HG03175 (cell line): ENCODE data around the gene GRIK1.
"Not testable (repeated sequence)": the region's sequence is repeated elsewhere in the genome, so short reads cannot be mapped to it uniquely, and the experiment has no call there.

Experiments
- ATAC-seq: cut with Tn5 transposase; IDR thresholded peaks from one replicate; pipeline ENCODE4 v1.9.1; 2021; ENCODE audit warnings: mild to moderate bottlenecking, moderate library complexity; ENCODE audit not compliant: unreplicated experiment

The GRIK1 gene

GRCh38 chr21:29621525-29621924 is 318.3 kb downstream of the GRIK1 start:
- ATAC-seq = no peak

- no peak for ATAC-seq
Observed at GRCh38 chr21:29616209-29616751, 323.5 kb downstream of the GRIK1 start.

DNA sequence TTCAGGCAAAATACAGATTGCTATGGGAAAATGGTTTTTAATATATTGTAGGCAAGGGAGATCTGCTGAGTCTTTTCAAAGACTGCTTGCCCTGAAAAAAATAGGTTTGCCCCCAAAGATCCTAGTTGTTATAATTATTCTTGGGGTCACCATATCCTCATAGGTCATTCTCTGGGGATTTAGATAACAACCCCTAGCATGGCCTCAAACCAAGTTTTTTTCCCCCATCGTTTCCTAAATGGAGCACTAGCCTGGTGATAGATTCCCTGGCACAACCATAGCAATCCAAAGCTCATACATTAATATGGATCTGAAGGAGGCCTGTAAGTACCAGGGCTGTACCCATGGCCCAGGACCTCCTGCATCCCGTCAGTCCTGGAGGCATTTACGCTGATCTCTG is 325.9 kb downstream of the GRIK1 start:
- no peak for ATAC-seq

DNA sequence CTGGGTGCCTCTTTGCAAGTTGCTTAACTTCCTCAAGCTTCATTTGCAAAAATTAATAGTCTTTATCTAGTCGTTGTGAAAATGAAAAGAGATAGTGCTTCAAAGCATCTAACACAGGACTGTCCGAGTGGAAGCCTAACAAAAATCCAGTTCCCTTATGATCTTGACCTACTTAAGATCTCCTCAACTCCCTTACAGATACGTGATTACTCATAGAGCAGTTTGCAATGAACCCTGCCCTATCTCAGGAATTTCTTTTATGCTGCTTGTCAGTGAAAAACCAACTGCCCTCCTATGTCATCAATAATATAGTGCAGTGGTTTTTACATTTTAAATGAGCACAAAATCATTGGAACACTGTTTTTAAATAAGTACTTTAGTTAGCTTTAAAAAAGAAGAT is 326.8 kb downstream of the GRIK1 start:
- ATAC-seq = no peak

GRCh38 chr21:29610779-29611360 is 328.9 kb downstream of the GRIK1 start:
- ATAC-seq = no peak

- ATAC-seq = no peak
Observed at GRCh38 chr21:29606613-29607012, 333.2 kb downstream of the GRIK1 start.

- ATAC-seq = not testable (repeated sequence)
Observed at GRCh38 chr21:29605219-29605618, 334.6 kb downstream of the GRIK1 start.

GRCh38 chr21:29604076-29604475 is 335.7 kb downstream of the GRIK1 start:
- no peak for ATAC-seq

GRCh38 chr21:29601047-29601446 is 338.7 kb downstream of the GRIK1 start:
- ATAC-seq = no peak

- no peak for ATAC-seq
Observed at GRCh38 chr21:29586696-29587095, 353.1 kb downstream of the GRIK1 start.

- no peak for ATAC-seq
Observed at GRCh38 chr21:29585462-29585861, 354.3 kb downstream of the GRIK1 start.

DNA sequence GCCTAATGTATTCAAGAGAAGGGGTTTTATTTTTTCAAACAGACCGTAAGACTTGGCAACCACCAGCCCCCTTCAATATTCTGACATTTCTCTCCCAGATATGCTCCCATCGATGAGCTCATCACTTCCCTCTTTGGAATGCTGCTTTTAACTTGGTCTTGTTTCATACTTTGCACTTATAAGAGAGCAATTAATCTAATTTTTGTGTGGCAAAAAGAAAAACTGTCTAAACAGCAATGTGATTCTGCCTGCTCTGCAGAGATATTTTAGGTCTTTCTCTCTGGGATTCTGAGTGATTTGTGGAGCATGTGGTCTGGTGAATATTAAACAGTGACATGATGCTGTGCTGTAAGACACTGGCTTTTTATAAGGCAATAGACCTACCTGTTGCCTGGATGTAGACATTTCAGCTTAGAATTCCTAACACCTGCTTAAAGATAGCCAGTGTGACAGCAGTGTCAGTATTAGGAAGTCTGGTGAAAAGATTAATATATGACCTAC is 356.3 kb downstream of the GRIK1 start:
- no peak for ATAC-seq

GRCh38 chr21:29582855-29583254 is 356.9 kb downstream of the GRIK1 start:
- no peak for ATAC-seq

- ATAC-seq = no peak
Observed at GRCh38 chr21:29581393-29581792, 358.4 kb downstream of the GRIK1 start.

- ATAC-seq = no peak
Observed at GRCh38 chr21:29580732-29581285, 359.0 kb downstream of the GRIK1 start.

- no peak for ATAC-seq
Observed at GRCh38 chr21:29578306-29578705, 361.5 kb downstream of the GRIK1 start.

GRCh38 chr21:29571949-29572348 is 367.8 kb downstream of the GRIK1 start:
- ATAC-seq = no peak

DNA sequence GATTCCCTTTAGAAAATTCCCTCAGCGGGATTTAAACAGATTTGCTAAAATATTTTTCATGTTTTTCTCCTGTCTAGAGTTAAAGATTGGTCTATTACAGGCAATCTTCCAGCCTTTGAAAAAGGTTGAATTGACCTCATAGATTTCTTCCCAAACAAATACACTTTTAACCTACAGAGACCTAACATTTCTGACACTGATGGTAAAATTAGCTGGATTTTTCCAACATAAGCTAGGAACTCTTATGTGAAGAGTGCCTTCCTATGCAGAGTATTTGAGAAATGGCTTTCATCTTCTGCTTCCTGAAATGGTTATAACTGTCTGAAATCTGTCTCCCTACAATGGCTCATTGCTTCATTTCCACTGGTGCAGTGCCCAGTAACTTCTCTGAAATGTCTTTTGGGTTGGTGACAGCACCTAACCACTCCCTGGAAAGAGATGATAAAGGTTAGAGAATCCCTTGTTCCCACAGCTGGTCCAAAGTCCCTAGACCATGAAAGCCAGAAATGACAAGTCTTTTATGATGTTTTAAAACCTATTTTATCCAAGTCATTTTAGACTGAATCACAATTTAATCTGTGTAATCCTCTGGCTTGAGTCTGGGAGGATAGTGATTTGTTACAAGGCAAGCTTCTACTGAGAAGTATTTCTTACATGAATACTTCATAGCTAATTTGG is 371.6 kb downstream of the GRIK1 start:
- ATAC-seq = no peak

DNA sequence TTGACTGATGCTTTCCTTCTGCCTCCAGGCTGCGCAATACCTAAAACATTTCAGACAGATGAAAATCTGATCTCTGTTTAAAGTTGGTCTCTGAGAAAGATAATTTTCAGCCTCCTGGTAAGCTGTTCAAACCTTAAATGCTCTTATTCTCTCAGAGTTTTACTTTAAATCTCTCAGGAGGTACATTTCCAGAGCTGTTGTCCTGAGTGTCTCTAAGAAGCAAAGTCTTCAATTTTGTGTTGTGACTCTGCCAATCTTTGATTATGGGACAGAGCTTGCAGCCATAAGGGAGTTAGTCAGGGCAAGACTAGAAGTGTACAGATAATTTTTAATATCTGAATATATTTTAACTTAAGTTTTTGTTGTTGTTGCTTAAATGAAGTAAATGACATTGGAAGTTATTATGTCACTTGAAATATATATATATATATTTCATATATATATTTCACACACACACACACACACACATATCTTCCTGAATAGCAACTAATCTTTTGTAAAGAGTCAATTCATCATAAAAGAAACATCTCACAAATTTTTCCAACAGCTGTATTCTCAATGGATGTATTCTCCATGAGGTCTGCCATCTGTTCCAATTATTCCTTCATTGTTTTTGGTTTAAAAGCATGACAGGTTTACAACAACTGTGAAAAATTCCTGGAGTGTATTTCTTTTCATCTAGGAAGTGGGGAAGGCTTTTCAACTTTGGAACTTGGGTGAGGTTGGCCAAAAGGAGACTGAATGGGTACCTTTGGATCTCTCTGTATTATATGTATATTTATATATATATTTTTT is 381.7 kb downstream of the GRIK1 start:
- no peak for ATAC-seq

GRCh38 chr21:29557200-29557599 is 382.6 kb downstream of the GRIK1 start:
- ATAC-seq = no peak

GRCh38 chr21:29555601-29556000 is 384.2 kb downstream of the GRIK1 start:
- no peak for ATAC-seq
